SK-N-SH treated with all-trans-retinoic acid at 6 μM for 48 hours (cell line): ENCODE results near the gene CLDN12.

Source experiments
- ATAC-seq: fragments of 200-7000 bp; cut with Tn5 transposase; 3 replicates; pipeline ENCODE4 v1.9.1; 2020; ENCODE audit warnings: mild to moderate bottlenecking, moderate library complexity
- ARNTL ChIP-seq: fragments of 450-650 bp; formaldehyde crosslinking; IDR thresholded peaks from 2 replicates; pipeline ENCODE4 v1.5.0; 2020; ENCODE audit warnings: low read depth, mild to moderate bottlenecking, moderate library complexity, borderline replicate concordance
- BACH2 ChIP-seq: fragments of 250-450 bp; sonication (Bioruptor Pico); IDR thresholded peaks from 2 replicates; pipeline ENCODE4 v1.9.0; 2021; ENCODE audit warnings: mild to moderate bottlenecking, borderline replicate concordance
- CREB5 ChIP-seq: fragments of 250-450 bp; sonication (Bioruptor Pico); IDR thresholded peaks from 2 replicates; pipeline ENCODE4 v1.5.1; 2020; ENCODE audit warnings: low read depth, mild to moderate bottlenecking, moderate library complexity
- CSDC2 ChIP-seq: fragments of 250-450 bp; sonication (Bioruptor Pico); IDR thresholded peaks from 2 replicates; pipeline ENCODE4 v1.5.0; 2020; ENCODE audit warnings: mild to moderate bottlenecking, moderate library complexity
- CSRNP3 ChIP-seq: fragments of 250-450 bp; sonication (Bioruptor Pico); IDR thresholded peaks from 2 replicates; pipeline ENCODE4 v1.5.1; 2021; ENCODE audit warnings: mild to moderate bottlenecking, moderate library complexity
- ESRRG ChIP-seq: fragments of 250-450 bp; sonication (Bioruptor Pico); IDR thresholded peaks from 2 replicates; pipeline ENCODE4 v1.6.1; 2021; ENCODE audit warnings: mild to moderate bottlenecking
- GLIS3 ChIP-seq: fragments of 250-450 bp; sonication (Bioruptor Pico); IDR thresholded peaks from 2 replicates; pipeline ENCODE4 v1.5.0; 2020; ENCODE audit warnings: mild to moderate bottlenecking, moderate library complexity
- ISL1 ChIP-seq: fragments of 250-450 bp; sonication (Bioruptor Pico); IDR thresholded peaks from 2 replicates; pipeline ENCODE4 v2.1.2; 2022; ENCODE audit warnings: mild to moderate bottlenecking, moderate library complexity
- OSR1 ChIP-seq: fragments of 250-450 bp; sonication (Bioruptor Pico); IDR thresholded peaks from 2 replicates; pipeline ENCODE4 v1.8.0; 2022; ENCODE audit warnings: moderate library complexity, mild to moderate bottlenecking, inconsistent platforms
- PATZ1 ChIP-seq: fragments of 250-450 bp; sonication (Bioruptor Pico); IDR thresholded peaks from 2 replicates; pipeline ENCODE4 v1.8.0; 2020; ENCODE audit warnings: mild to moderate bottlenecking, moderate library complexity, borderline replicate concordance
- POU6F1 ChIP-seq: fragments of 250-450 bp; sonication (Bioruptor Pico); IDR thresholded peaks from 2 replicates; pipeline ENCODE4 v1.8.0; 2021; ENCODE audit warnings: low read depth, mild to moderate bottlenecking, moderate library complexity, borderline replicate concordance
- PPARA ChIP-seq: fragments of 250-450 bp; sonication (Bioruptor Pico); IDR thresholded peaks from 2 replicates; pipeline ENCODE4 v1.5.0; 2020; ENCODE audit warnings: mild to moderate bottlenecking, borderline replicate concordance
- RARB ChIP-seq: fragments of 250-450 bp; sonication (Bioruptor Pico); IDR thresholded peaks from 2 replicates; pipeline ENCODE4 v1.8.0; 2021; ENCODE audit warnings: mild to moderate bottlenecking, moderate library complexity
- SNAI2 ChIP-seq: fragments of 250-450 bp; sonication (Bioruptor Pico); IDR thresholded peaks from 2 replicates; pipeline ENCODE4 v1.5.0; 2020; ENCODE audit warnings: mild to moderate bottlenecking, moderate library complexity
- TCF4 ChIP-seq: fragments of 250-450 bp; sonication (Bioruptor Pico); IDR thresholded peaks from 2 replicates; pipeline ENCODE4 v1.8.0; 2021; ENCODE audit warnings: mild to moderate bottlenecking, moderate library complexity, borderline replicate concordance
- TOX ChIP-seq: fragments of 250-450 bp; sonication (Bioruptor Pico); IDR thresholded peaks from 2 replicates; pipeline ENCODE4 v1.8.0; 2021; ENCODE audit warnings: mild to moderate bottlenecking, moderate library complexity, borderline replicate concordance
- TSHZ2 ChIP-seq: fragments of 250-450 bp; sonication (Bioruptor Pico); IDR thresholded peaks from 2 replicates; pipeline ENCODE4 v1.5.0; 2020; ENCODE audit warnings: mild to moderate bottlenecking, moderate library complexity
- ZC3H10 ChIP-seq: fragments of 250-450 bp; sonication (Bioruptor Pico); IDR thresholded peaks from 2 replicates; pipeline ENCODE4 v1.5.1; 2021; ENCODE audit warnings: mild to moderate bottlenecking, moderate library complexity
- ZFP3 ChIP-seq: fragments of 250-450 bp; sonication (Bioruptor Pico); IDR thresholded peaks from 2 replicates; pipeline ENCODE4 v1.5.0; 2020; ENCODE audit warnings: mild to moderate bottlenecking, moderate library complexity
- ZFP30 ChIP-seq: fragments of 450-650 bp; formaldehyde crosslinking; IDR thresholded peaks from 2 replicates; pipeline ENCODE4 v1.5.0; 2022; ENCODE audit warnings: mild to moderate bottlenecking, moderate library complexity
- ZNF565 ChIP-seq: fragments of 450-650 bp; formaldehyde crosslinking; conservative IDR thresholded peaks from 2 replicates; pipeline ENCODE4 v1.5.0; 2020; ENCODE audit warnings: low read depth, mild to moderate bottlenecking, moderate library complexity
- ZNF70 ChIP-seq: fragments of 450-650 bp; formaldehyde crosslinking; IDR thresholded peaks from 2 replicates; pipeline ENCODE4 v1.5.0; 2020; ENCODE audit warnings: mild to moderate bottlenecking, moderate library complexity
- ZNF8 ChIP-seq: fragments of 450-650 bp; formaldehyde crosslinking; IDR thresholded peaks from 2 replicates; pipeline ENCODE4 v1.5.0; 2020; ENCODE audit warnings: mild to moderate bottlenecking, moderate library complexity

CLDN12 gene

GRCh38 chr7:90402785-90403173 is 482 bp upstream of the CLDN12 start (continued):
- TF ChIP-seq POU6F1 (CRISPR knock-in tag) (no peak), BACH2 (CRISPR knock-in tag) (no peak), TCF4 (CRISPR knock-in tag) (no peak), ISL1 (CRISPR knock-in tag) (no peak), ZFP30 (CRISPR knock-in tag) (no peak), ZNF8 (CRISPR knock-in tag) (no peak)

- no peak for ATAC-seq
- no peak for TF ChIP-seq TOX (CRISPR knock-in tag)
- no peak for TF ChIP-seq CSDC2 (CRISPR knock-in tag)
- TF ChIP-seq ARNTL = no peak
- TF ChIP-seq ZNF70 (CRISPR knock-in tag) = no peak
- TF ChIP-seq TSHZ2 (CRISPR knock-in tag) = no peak
- TF ChIP-seq ZFP3 (CRISPR knock-in tag) = no peak
- TF ChIP-seq ZFP30 (CRISPR knock-in tag) = no peak
- TF ChIP-seq CREB5 (CRISPR knock-in tag) = no peak
- no peak for TF ChIP-seq PPARA (CRISPR knock-in tag)
- no peak for TF ChIP-seq PATZ1
- TF ChIP-seq ZC3H10 (CRISPR knock-in tag) = no peak
- no peak for TF ChIP-seq OSR1
- no peak for TF ChIP-seq RARB
- no peak for TF ChIP-seq SNAI2 (CRISPR knock-in tag)
Observed at GRCh38 chr7:90404777-90405176, 1.5 kb downstream of the CLDN12 start.

GRCh38 chr7:90407484-90407821 is 4.2 kb downstream of the CLDN12 start:
- no peak for ATAC-seq
- no peak for TF ChIP-seq BACH2 (CRISPR knock-in tag)
- no peak for TF ChIP-seq ZNF565 (CRISPR knock-in tag)
- TF ChIP-seq CREB5 (CRISPR knock-in tag) = no peak

GRCh38 chr7:90408142-90408541 is 4.9 kb downstream of the CLDN12 start:
- no peak for TF ChIP-seq CSRNP3 (CRISPR knock-in tag)
- no peak for TF ChIP-seq RARB
- no peak for TF ChIP-seq ZC3H10 (CRISPR knock-in tag)
- no peak for TF ChIP-seq TCF4 (CRISPR knock-in tag)
- TF ChIP-seq POU6F1 (CRISPR knock-in tag) = no peak
- no peak for TF ChIP-seq ZNF70 (CRISPR knock-in tag)
- no peak for TF ChIP-seq TOX (CRISPR knock-in tag)
- no peak for TF ChIP-seq ZNF565 (CRISPR knock-in tag)
- no peak for TF ChIP-seq CSDC2 (CRISPR knock-in tag)
- TF ChIP-seq CREB5 (CRISPR knock-in tag) = no peak
- no peak for TF ChIP-seq ZFP3 (CRISPR knock-in tag)
- no peak for TF ChIP-seq ESRRG (CRISPR knock-in tag)
- no peak for TF ChIP-seq SNAI2 (CRISPR knock-in tag)
- no peak for TF ChIP-seq GLIS3 (CRISPR knock-in tag)
- TF ChIP-seq ZNF8 (CRISPR knock-in tag) = no peak
- no peak for TF ChIP-seq BACH2 (CRISPR knock-in tag)
- ATAC-seq = no peak
